H1 (cell line): ENCODE data around the gene TXNL4B. TPM values are rescaled to one million over a fixed set of nuclear protein-coding genes. Genes with fewer than 3 reads are reported as not detected.

ENCODE experiments used
- CTCF ChIA-PET: fragments of 300-600 bp; sonication (Branson Sonifier 250); formaldehyde crosslinking; loops from one replicate; lab custom pipeline; 2021; ENCODE audit not compliant: partially characterized antibody; lab: Charles Lee
- POLR2A ChIA-PET: fragments of 300-600 bp; sonication (Branson Sonifier 250); formaldehyde crosslinking; loops from one replicate; lab custom pipeline; 2021; ENCODE audit warnings: inconsistent platforms; ENCODE audit not compliant: partially characterized antibody; lab: Charles Lee
- DNase-seq, 2 experiments: peaks; one replicate each; pipeline versions ENCODE4 v3.0.0 to v3.0.0-alpha.2; 2010 to 2022; ENCODE audit warnings: low spot score in 2 of 2, low read depth in 1 of 2, mixed read lengths in 1 of 2
- FAIRE-seq: peaks from 2 replicates; lab custom pipeline; 2011; peaks lifted over from hg19 to GRCh38; lab: Jason Lieb, UNC
- H2AFZ ChIP-seq: 2 replicates; pipeline ENCODE4 v1.8.1; 2012; ENCODE audit warnings: low read length, inconsistent platforms
- H2AK5ac ChIP-seq: 2 replicates; pipeline ENCODE4 v1.6.1; 2013; ENCODE audit warnings: low read depth, low read length
- H2BK120ac ChIP-seq: replicated peaks from 2 replicates; pipeline ENCODE3; 2013; ENCODE audit warnings: low read depth, low read length, inconsistent platforms
- H2BK12ac ChIP-seq: 2 replicates; pipeline ENCODE4 v1.6.1; 2013; ENCODE audit warnings: low read depth, low read length
- H2BK15ac ChIP-seq: 2 replicates; pipeline ENCODE4 v1.6.1; 2013; ENCODE audit warnings: low read length
- H2BK20ac ChIP-seq: 2 replicates; pipeline ENCODE4 v1.6.1; 2013; ENCODE audit warnings: low read length
- H2BK5ac ChIP-seq: 2 replicates; pipeline ENCODE4 v1.6.1; 2013; ENCODE audit warnings: low read depth, low read length
- H3K14ac ChIP-seq: 2 replicates; pipeline ENCODE4 v1.6.1; 2013; ENCODE audit warnings: inconsistent platforms; ENCODE audit not compliant: insufficient read length
- H3K18ac ChIP-seq: 2 replicates; pipeline ENCODE4 v1.6.1; 2013; ENCODE audit warnings: low read length; ENCODE audit errors: extremely low read depth
- H3K23ac ChIP-seq: 2 replicates; pipeline ENCODE4 v1.6.1; 2013; ENCODE audit warnings: inconsistent platforms; ENCODE audit not compliant: insufficient read length
- H3K23me2 ChIP-seq: 2 replicates; pipeline ENCODE4 v1.6.1; 2013; ENCODE audit warnings: low read depth, low read length
- H3K27ac ChIP-seq: 2 replicates; pipeline ENCODE4 v1.6.1; 2011; ENCODE audit warnings: low read depth, low read length, inconsistent platforms
- H3K27me3 ChIP-seq, 4 experiments: replicated peaks in 1 of 4; 1 replicate in 1 of 4; 2 replicates in 3 of 4; pipeline versions ENCODE4 v1.6.1 to v1.8.1; 2011 to 2013; ENCODE audit warnings: low read length in 3 of 4, mild to moderate bottlenecking in 3 of 4, inconsistent platforms in 2 of 4, mixed read lengths in 2 of 4, moderate library complexity in 1 of 4; ENCODE audit not compliant: control insufficient read depth in 3 of 4, insufficient read depth in 3 of 4; ENCODE audit errors: extremely low read depth in 1 of 4
- H3K36me3 ChIP-seq, 4 experiments: 2 replicates each; pipeline versions ENCODE4 v1.6.1 to v1.8.1; 2011 to 2013; ENCODE audit warnings: mild to moderate bottlenecking in 4 of 4, low read length in 3 of 4, moderate library complexity in 2 of 4, control low read depth in 1 of 4, inconsistent platforms in 1 of 4; ENCODE audit not compliant: insufficient read depth in 4 of 4, control insufficient read depth in 2 of 4
- H3K4ac ChIP-seq: replicated peaks from 2 replicates; pipeline ENCODE3; 2013; ENCODE audit warnings: low read length, low read depth, mixed read lengths, inconsistent platforms; ENCODE audit not compliant: insufficient read length
- H3K4me1 ChIP-seq, 4 experiments: replicated peaks in 1 of 4; 1 replicate in 1 of 4; 2 replicates in 3 of 4; pipeline versions ENCODE4 v1.6.1 to v1.8.1; 2011 to 2013; ENCODE audit warnings: low read length in 3 of 4, inconsistent platforms in 2 of 4, mixed read lengths in 1 of 4; ENCODE audit not compliant: insufficient read depth in 4 of 4, control insufficient read depth in 3 of 4
- H3K4me2 ChIP-seq, 2 experiments: 2 replicates each; pipeline versions ENCODE4 v1.6.1 to v1.8.1; 2011 to 2013; ENCODE audit warnings: low read depth in 2 of 2, low read length in 2 of 2, control low read depth in 1 of 2, inconsistent platforms in 1 of 2, mild to moderate bottlenecking in 1 of 2; ENCODE audit not compliant: insufficient read depth in 1 of 2
- H3K4me3 ChIP-seq, 4 experiments: fragments of 200-600, 300-600 bp in 1 of 4; sonication (generic), shearing (Covaris generic), sonication (Bioruptor Twin) in 1 of 4; 2 replicates each; pipeline versions ENCODE4 v1.5.1 to v1.8.1; 2011 to 2016; ENCODE audit warnings: low read length in 4 of 4, low read depth in 3 of 4, control low read depth in 2 of 4, inconsistent platforms in 2 of 4, mild to moderate bottlenecking in 2 of 4, mixed read lengths in 1 of 4, moderate library complexity in 1 of 4; ENCODE audit not compliant: insufficient read depth in 2 of 4; ENCODE audit errors: extremely low read depth in 1 of 4
- H3K56ac ChIP-seq: replicated peaks from 2 replicates; pipeline ENCODE3; 2013; ENCODE audit warnings: low read depth, mild to moderate bottlenecking, mixed read lengths, low read length, inconsistent platforms; ENCODE audit not compliant: insufficient read length
- H3K79me1 ChIP-seq: 2 replicates; pipeline ENCODE4 v1.6.1; 2013; ENCODE audit warnings: low read depth, low read length, control low read depth
- H3K79me2 ChIP-seq, 2 experiments: 2 replicates each; pipeline versions ENCODE4 v1.6.1 to v1.8.1; 2012 to 2013; ENCODE audit warnings: low read length in 2 of 2, mild to moderate bottlenecking in 2 of 2, inconsistent platforms in 1 of 2; ENCODE audit not compliant: insufficient read depth in 2 of 2, control insufficient read depth in 1 of 2
- H3K9ac ChIP-seq, 4 experiments: replicated peaks in 1 of 4; 1 replicate in 1 of 4; 2 replicates in 3 of 4; pipeline versions ENCODE4 v1.6.1 to v1.8.1; 2011 to 2013; ENCODE audit warnings: low read depth in 3 of 4, low read length in 3 of 4, control low read depth in 2 of 4, mild to moderate bottlenecking in 2 of 4, moderate library complexity in 2 of 4, inconsistent platforms in 1 of 4; ENCODE audit errors: extremely low read depth in 1 of 4
- H3K9me3 ChIP-seq, 2 experiments: 2 replicates each; pipeline versions ENCODE4 v1.6.1 to v1.8.1; 2012 to 2013; ENCODE audit warnings: mild to moderate bottlenecking in 2 of 2, moderate library complexity in 2 of 2, control low read depth in 1 of 2, inconsistent platforms in 1 of 2, low read depth in 1 of 2, low read length in 1 of 2, mixed read lengths in 1 of 2; ENCODE audit not compliant: insufficient read depth in 2 of 2
- H4K20me1 ChIP-seq, 2 experiments: replicated peaks in 1 of 2; 2 replicates each; pipeline versions ENCODE3 to v1.8.1; 2011 to 2013; ENCODE audit warnings: inconsistent platforms in 2 of 2, low read length in 2 of 2, mild to moderate bottlenecking in 1 of 2; ENCODE audit not compliant: insufficient read depth in 2 of 2, control insufficient read depth in 1 of 2
- H4K5ac ChIP-seq: 2 replicates; pipeline ENCODE4 v1.6.1; 2013; ENCODE audit warnings: low read length, low read depth, mixed read lengths, inconsistent platforms; ENCODE audit not compliant: insufficient read length
- H4K8ac ChIP-seq: 2 replicates; pipeline ENCODE4 v1.8.0; 2013; ENCODE audit warnings: mild to moderate bottlenecking, moderate library complexity, low read length, inconsistent platforms; ENCODE audit not compliant: insufficient read depth; ENCODE audit errors: extremely low read depth
- H4K91ac ChIP-seq: replicated peaks from 2 replicates; pipeline ENCODE3; 2013; ENCODE audit warnings: low read length, mixed read lengths, inconsistent platforms; ENCODE audit not compliant: insufficient read length
- BRCA1 ChIP-seq: IDR thresholded peaks from 2 replicates; pipeline ENCODE4 v1.6.1; 2012; ENCODE audit warnings: low read depth, low read length, improper control_type of control experiment
- EZH2 ChIP-seq: fragments of 200-600 bp; sonication (generic); IDR thresholded peaks from 2 replicates; pipeline ENCODE4 v1.7.1; 2012; ENCODE audit warnings: low read depth, mild to moderate bottlenecking, moderate library complexity, low read length, inconsistent platforms; ENCODE audit not compliant: severe bottlenecking
- FOSL1 ChIP-seq: IDR thresholded peaks from 2 replicates; pipeline ENCODE4 v1.6.1; 2011; ENCODE audit warnings: mild to moderate bottlenecking, low read depth, low read length, moderate library complexity; ENCODE audit not compliant: insufficient read depth
- GABPA ChIP-seq: IDR thresholded peaks from 2 replicates; pipeline ENCODE4 v1.6.1; 2011; ENCODE audit warnings: mild to moderate bottlenecking, low read length, moderate library complexity, borderline replicate concordance; ENCODE audit not compliant: insufficient read depth
- HDAC2 ChIP-seq, 2 experiments: fragments of 300-600 bp in 1 of 2; sonication (generic) in 1 of 2; IDR thresholded peaks; 2 replicates each; pipeline ENCODE4 v1.6.1; 2011 to 2012; ENCODE audit warnings: low read depth in 2 of 2, low read length in 2 of 2, mild to moderate bottlenecking in 2 of 2, moderate library complexity in 2 of 2, borderline replicate concordance in 1 of 2, inconsistent platforms in 1 of 2
- NANOG ChIP-seq: IDR thresholded peaks from 2 replicates; pipeline ENCODE4 v1.6.1; 2011; ENCODE audit warnings: low read length, low read depth, mild to moderate bottlenecking, inconsistent platforms; ENCODE audit not compliant: insufficient read depth, poor library complexity, severe bottlenecking
- POLR2AphosphoS5 ChIP-seq: IDR thresholded peaks from 2 replicates; pipeline ENCODE4 v1.6.1; 2011; ENCODE audit warnings: low read depth, low read length
- RAD21 ChIP-seq, 2 experiments: IDR thresholded peaks in 1 of 2; conservative IDR thresholded peaks in 1 of 2; 2 replicates each; pipeline ENCODE4 v1.6.1; 2011; ENCODE audit warnings: low read depth in 2 of 2, low read length in 2 of 2, improper control_type of control experiment in 1 of 2, inconsistent platforms in 1 of 2, mild to moderate bottlenecking in 1 of 2, moderate library complexity in 1 of 2
- RNF2 ChIP-seq: fragments of 200-900, 300-1000 bp; sonication (generic); IDR thresholded peaks from 2 replicates; pipeline ENCODE4 v1.7.1; 2016; ENCODE audit warnings: borderline replicate concordance, low read depth, mild to moderate bottlenecking, antibody characterized with exemption, low read length; ENCODE audit not compliant: poor library complexity, severe bottlenecking; ENCODE audit errors: missing control alignments
- SAP30 ChIP-seq: fragments of 300-600 bp; sonication (generic); IDR thresholded peaks from 2 replicates; pipeline ENCODE4 v1.7.1; 2012; ENCODE audit warnings: low read length, moderate library complexity, mild to moderate bottlenecking, inconsistent platforms; ENCODE audit not compliant: insufficient read depth, insufficient replicate concordance
- TAF7 ChIP-seq: optimal IDR thresholded peaks from 2 replicates; pipeline ENCODE3; 2011; ENCODE audit warnings: low read depth, mild to moderate bottlenecking, inconsistent platforms, low read length, moderate library complexity, borderline replicate concordance
- WGBS, 2 experiments: shearing (Covaris generic) in 1 of 2; methylation state at CpG; one replicate each; pipeline versions ENCODE4 v1.1.6 to v1.1.7; 2013 to 2015; ENCODE audit warnings: low lambda C conversion rate in 2 of 2, mixed read lengths in 2 of 2, inconsistent platforms in 1 of 2, low coverage in 1 of 2, missing lambda C conversion rate in 1 of 2; ENCODE audit not compliant: insufficient replicate concordance in 2 of 2, insufficient coverage in 1 of 2, insufficient read length in 1 of 2; ENCODE audit errors: extremely low coverage in 1 of 2, missing lambda C conversion rate in 1 of 2; 5-methylcytosine and 5-hydroxymethylcytosine counted together
- polyA plus RNA-seq, 7 experiments: library from polyadenylated mRNA; depleted of rRNA in 3 of 7; stranded (reverse) in 5 of 7; unstranded in 2 of 7; fragments of >200 nt in 5 of 7; fragments of 200-250 nt in 2 of 7; gene quantifications; 1 replicate in 5 of 7; 2 replicates in 1 of 7; 4 replicates in 1 of 7; pipeline versions ENCODE4 v1.2.1 to v1.2.3, GENCODE V29; 2011 to 2013; ENCODE audit warnings: missing spikeins in 2 of 7, mixed read lengths in 2 of 7
- total RNA-seq: library from RNA; stranded (reverse); fragmentation: NEBNext Ultra II Directional; extraction: Animal tissue kit (Norgen Biotek cat#: 25700); gene quantifications from 2 replicates; pipeline ENCODE4 v1.2.1, GENCODE V29; 2021

TXNL4B gene
- total and polyA plus RNA-seq, 2 of the 8 experiments (the other 6 are each of a cell fraction or from before 2014, with no cell fraction given): 6.7 to 10.6 TPM

DNA sequence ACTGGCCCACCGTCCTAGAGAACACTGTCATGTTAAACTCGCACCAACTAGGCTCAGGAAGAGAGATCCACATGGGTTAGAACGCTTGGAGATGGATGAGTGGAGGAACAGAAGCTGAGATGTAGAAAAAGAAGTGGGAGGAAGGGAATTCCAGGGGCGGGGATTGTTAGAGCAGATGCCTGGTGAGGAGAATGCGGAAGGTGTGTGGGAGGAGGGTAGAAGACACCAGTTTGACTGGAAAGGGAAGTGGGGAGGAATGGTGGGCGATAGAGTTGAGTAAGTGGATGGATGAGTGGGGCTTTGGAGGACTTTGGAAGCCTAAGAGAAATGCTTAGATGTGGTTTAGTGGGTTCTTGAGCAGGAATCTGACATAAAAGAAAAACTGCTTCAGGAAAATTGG, 37.6 kb upstream of the TXNL4B start:
- no peak for DNase-seq
- Histone ChIP-seq H2BK12ac (no peak overlapping the region), H2BK120ac (no peak overlapping the region), H2AFZ (no peak overlapping the region), H2BK20ac (no peak overlapping the region), H3K9me3 (no peaks in the 10 kb centered on the region), H3K4me1 (peaks cover 0 to 3% (median 0%) of the 10 kb centered on the region in 4 experiments; a peak in 2 of 7 replicates), H3K79me2 (no peaks in the 10 kb centered on the region), H3K79me1 (no peaks in the 10 kb centered on the region), H3K9ac (no peak overlapping the region), H3K4me2 (no peak overlapping the region), H3K36me3 (no peaks in the 10 kb centered on the region), H3K4me3 (no peak overlapping the region), H3K56ac (no peak overlapping the region), H2BK15ac (no peak overlapping the region), H4K8ac (no peak overlapping the region), H4K5ac (no peak overlapping the region), H3K18ac (no peak overlapping the region), H4K20me1 (no peaks in the 10 kb centered on the region), H3K23me2 (no peaks in the 10 kb centered on the region), H4K91ac (no peak overlapping the region), H2AK5ac (no peak overlapping the region), H3K27me3 (no peaks in the 10 kb centered on the region), H3K27ac (no peak overlapping the region), H3K14ac (no peak overlapping the region), H3K23ac (no peak overlapping the region), H2BK5ac (no peak overlapping the region), H3K4ac (no peak overlapping the region)
- POLR2A ChIA-PET: no interaction called here
- CTCF ChIA-PET: interaction anchor here (0.6 to 2.0 kb wide), 10 partner anchors 8 to 1522 kb away, joined by 3 to 13 read pairs (median 3); no protein-coding TSS in a partner anchor
- WGBS, 2 experiments: 74 to 100% methylated on average over 2 to 6 of the region's 6 CpGs
- FAIRE-seq: no peak
- TF ChIP-seq SAP30 (no peak), RAD21 (IDR thresholded peaks at IDR 0.05 in 1 of 2, conservative IDR thresholded peaks at IDR 0.05 in 1 of 2; ENCODE audit: low read depth in 2 of 2, low read length in 2 of 2) (no peak), TAF7 (no peak), GABPA (no peak), HDAC2 (IDR thresholded peaks at IDR 0.05; ENCODE audit: borderline replicate concordance in 1 of 2, low read depth in 2 of 2, low read length in 2 of 2) (no peak), NANOG (no peak), FOSL1 (no peak), POLR2AphosphoS5 (no peak), BRCA1 (no peak), EZH2 (no peak), RNF2 (no peak)
